GM23338 (cell line): Measurements from ENCODE around the gene CD8A.

Source experiments
- CTCF ChIP-seq, 2 experiments: fragments of 200-600 bp in 1 of 2; sonication (generic) in 1 of 2; conservative IDR thresholded peaks; 2 replicates each; pipeline versions ENCODE4 v1.5.1 to v1.6.1; 2016 to 2017; ENCODE audit warnings: antibody characterized with exemption in 2 of 2, low read depth in 2 of 2, mild to moderate bottlenecking in 2 of 2, moderate library complexity in 1 of 2
- EZH2 ChIP-seq: fragments of 200-600 bp; sonication (generic); IDR thresholded peaks from one replicate; pipeline ENCODE4 v1.8.0; 2017; ENCODE audit warnings: antibody characterized with exemption, mild to moderate bottlenecking, low read depth; ENCODE audit not compliant: unreplicated experiment
- EZH2phosphoT487 ChIP-seq: fragments of 200-600 bp; sonication (generic); IDR thresholded peaks from one replicate; pipeline ENCODE4 v1.8.1; 2018; ENCODE audit warnings: antibody characterized with exemption; ENCODE audit not compliant: unreplicated experiment
- NANOG ChIP-seq: IDR thresholded peaks from 2 replicates; pipeline ENCODE4 v1.6.1; 2016; ENCODE audit warnings: antibody characterized with exemption, borderline replicate concordance
- POLR2AphosphoS5 ChIP-seq: IDR thresholded peaks from 2 replicates; pipeline ENCODE4 v1.6.1; 2016; ENCODE audit warnings: antibody characterized with exemption, low read depth
- REST ChIP-seq: IDR thresholded peaks from one replicate; pipeline ENCODE4 v1.6.1; 2018; ENCODE audit warnings: antibody characterized with exemption; ENCODE audit not compliant: unreplicated experiment
- ZNF114 ChIP-seq: fragments of 250-450 bp; sonication (Bioruptor Pico); IDR thresholded peaks from 2 replicates; pipeline ENCODE4 v1.5.0; 2020; ENCODE audit warnings: mild to moderate bottlenecking, moderate library complexity
- ZNF331 ChIP-seq: fragments of 250-450 bp; sonication (Bioruptor Pico); IDR thresholded peaks from 2 replicates; pipeline ENCODE4 v1.5.0; 2020; ENCODE audit warnings: low read depth, mild to moderate bottlenecking, moderate library complexity

GRCh38 chr2:86825693-86826381 is 35.1 kb upstream of the CD8A start:
- TF ChIP-seq POLR2AphosphoS5 (no peak), CTCF (conservative IDR thresholded peaks at IDR 0.05; ENCODE audit: low read depth in 2 of 2) (no peak), EZH2 (no peak), ZNF114 (CRISPR knock-in tag) (no peak), REST (no peak), ZNF331 (CRISPR knock-in tag) (no peak), NANOG (no peak), EZH2phosphoT487 (no peak)
